ENCODE measurements around the gene SORCS2.
"Not testable (repeated sequence)": the region's sequence is repeated elsewhere in the genome, so short reads cannot be mapped to it uniquely, and the experiment has no call there.

The SORCS2 gene

GRCh38 chr4:7209699-7210098, 17.4 kb downstream of the SORCS2 start:
- no peak for TF ChIP-seq CTCF (IDR thresholded peaks at IDR 0.05; ENCODE audit: control extremely low read depth, extremely low read depth, low read depth, missing control alignments)
- DNase-seq (ENCODE audit: extremely low spot score) = no peak
- ChIA-PET CTCF (no interaction called here), POLR2A (no interaction called here)

- no peak for TF ChIP-seq CTCF (IDR thresholded peaks at IDR 0.05; ENCODE audit: control extremely low read depth, extremely low read depth, low read depth, missing control alignments)
- DNase-seq (ENCODE audit: extremely low spot score) = no peak
- ChIA-PET CTCF (interaction anchor here (0.8 kb wide), 1 partner anchor 10 kb away, joined by 3 read pairs; no protein-coding TSS in a partner anchor), POLR2A (no interaction called here)
These were observed 18.5 kb downstream of the SORCS2 start for GRCh38 chr4:7210824-7211223.

- CTCF ChIA-PET = interaction anchor here (1.0 to 1.2 kb wide), 2 partner anchors 28 to 84 kb away, joined by 3 read pairs; no protein-coding TSS in a partner anchor
- TF ChIP-seq CTCF (IDR thresholded peaks at IDR 0.05; ENCODE audit: control extremely low read depth, extremely low read depth, low read depth, missing control alignments) = no peak
- DNase-seq (ENCODE audit: extremely low spot score) = no peak
- POLR2A ChIA-PET = no interaction called here
These were observed 19.9 kb downstream of the SORCS2 start for GRCh38 chr4:7212101-7212674.

- POLR2A ChIA-PET = no interaction called here
- no peak for DNase-seq (ENCODE audit: extremely low spot score)
- TF ChIP-seq CTCF (IDR thresholded peaks at IDR 0.05; ENCODE audit: control extremely low read depth, extremely low read depth, low read depth, missing control alignments) = no peak
- CTCF ChIA-PET = interaction anchor here (1.0 to 1.2 kb wide), 2 partner anchors 27 to 83 kb away, joined by 3 read pairs; no protein-coding TSS in a partner anchor
These were observed 20.6 kb downstream of the SORCS2 start for GRCh38 chr4:7212921-7213320.

GRCh38 chr4:7213807-7214206, 21.5 kb downstream of the SORCS2 start:
- CTCF ChIA-PET = no interaction called here
- no peak for DNase-seq (ENCODE audit: extremely low spot score)
- POLR2A ChIA-PET = no interaction called here
- TF ChIP-seq CTCF (IDR thresholded peaks at IDR 0.05; ENCODE audit: control extremely low read depth, extremely low read depth, low read depth, missing control alignments) = no peak

GRCh38 chr4:7214359-7214758, 22.0 kb downstream of the SORCS2 start:
- ChIA-PET POLR2A (no interaction called here), CTCF (no interaction called here)
- no peak for DNase-seq (ENCODE audit: extremely low spot score)
- TF ChIP-seq CTCF (IDR thresholded peaks at IDR 0.05; ENCODE audit: control extremely low read depth, extremely low read depth, low read depth, missing control alignments) = no peak

- POLR2A ChIA-PET, CTCF ChIA-PET: not testable (repeated sequence)
These were observed 22.8 kb downstream of the SORCS2 start for GRCh38 chr4:7215187-7215586.

More at GRCh38 chr4:7215187-7215586, 22.8 kb downstream of the SORCS2 start:
- not testable (repeated sequence) for DNase-seq (ENCODE audit: extremely low spot score)

All from GM10248 (cell line).